Limb (tissue), 2 donors: ENCODE results near the gene CLEC17A.

Source experiments
- DNase-seq, 2 donors: peaks; one replicate each; pipeline ENCODE4 v3.0.0-alpha.2; 2016; ENCODE audit errors: extremely low spot score in 2 of 2

Gene CLEC17A

GRCh38 chr19:14650161-14650560 lies 67.3 kb downstream of the CLEC17A start:
- no peak for DNase-seq

GRCh38 chr19:14654786-14655560 lies 72.1 kb downstream of the CLEC17A start:
- no peak for DNase-seq

- DNase-seq = no peak
These were observed 72.8 kb downstream of the CLEC17A start for GRCh38 chr19:14655726-14656125.

- no peak for DNase-seq
These were observed 77.1 kb downstream of the CLEC17A start for GRCh38 chr19:14659874-14660489.

GRCh38 chr19:14661372-14661924 lies 78.6 kb downstream of the CLEC17A start:
- no peak for DNase-seq
